Gastroesophageal sphincter (tissue), 3 donors: ENCODE measurements around the gene TSPAN14.

Experiments
- CTCF ChIP-seq, 4 experiments: fragments of 200-600 bp in 2 of 4; fragments of 450-650 bp in 2 of 4; sonication (generic) in 1 of 4; IDR thresholded peaks; one replicate each; pipeline ENCODE4 v1.5.1; 2017 to 2019; ENCODE audit warnings: antibody characterized with exemption in 4 of 4, mild to moderate bottlenecking in 2 of 4, moderate library complexity in 2 of 4
- EP300 ChIP-seq: sonication (generic); formaldehyde crosslinking; IDR thresholded peaks from one replicate; pipeline ENCODE4 v1.6.1; 2017; ENCODE audit warnings: antibody characterized with exemption, mild to moderate bottlenecking
- POLR2A ChIP-seq, 2 donors: fragments of 450-650 bp; IDR thresholded peaks; one replicate each; pipeline ENCODE4 v1.6.1; 2017; ENCODE audit warnings: antibody characterized with exemption in 2 of 2, mild to moderate bottlenecking in 2 of 2, moderate library complexity in 1 of 2
- POLR2AphosphoS5 ChIP-seq: sonication (generic); formaldehyde crosslinking; IDR thresholded peaks from one replicate; pipeline ENCODE4 v1.6.1; 2017; ENCODE audit warnings: antibody characterized with exemption

GRCh38 chr10:80502621-80503583 lies 48.8 kb downstream of the TSPAN14 start:
- TF ChIP-seq CTCF (IDR thresholded peaks at IDR 0.05) = no peak
- no peak for TF ChIP-seq POLR2A (IDR thresholded peaks at IDR 0.05)
- no peak for TF ChIP-seq EP300
- no peak for TF ChIP-seq POLR2AphosphoS5
